ENCODE results near the gene BAX.
"Not testable (repeated sequence)": the region's sequence is repeated elsewhere in the genome, so short reads cannot be mapped to it uniquely, and the experiment has no call there.

Gene BAX

DNA sequence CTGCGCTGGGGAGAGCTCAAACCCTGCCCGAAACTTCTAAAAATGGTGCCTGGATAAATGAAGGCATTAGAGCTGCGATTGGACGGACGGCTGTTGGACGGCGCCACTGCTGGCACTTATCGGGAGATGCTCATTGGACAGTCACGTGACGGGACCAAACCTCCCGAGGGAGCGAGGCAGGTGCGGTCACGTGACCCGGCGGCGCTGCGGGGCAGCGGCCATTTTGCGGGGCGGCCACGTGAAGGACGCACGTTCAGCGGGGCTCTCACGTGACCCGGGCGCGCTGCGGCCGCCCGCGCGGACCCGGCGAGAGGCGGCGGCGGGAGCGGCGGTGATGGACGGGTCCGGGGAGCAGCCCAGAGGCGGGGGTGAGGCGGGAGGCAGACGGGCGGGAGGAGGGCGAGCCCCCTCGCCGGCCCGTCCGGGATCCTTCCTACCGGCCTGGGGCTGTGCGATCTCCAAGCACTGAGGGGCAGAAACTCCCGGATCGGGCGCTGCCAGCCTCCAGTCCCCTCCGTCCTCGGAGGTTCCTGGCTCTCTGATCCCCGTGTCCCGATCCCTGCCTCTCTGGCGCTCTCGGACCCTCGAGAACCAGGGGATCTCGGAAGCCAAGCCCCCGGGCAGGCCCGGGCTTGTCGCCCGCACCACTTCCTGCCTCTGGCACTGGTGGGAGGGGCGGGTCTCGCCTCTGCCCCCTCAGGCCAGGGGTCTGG is at the start of gene BAX:
TSS of gene BAX (plus strand) at position 281 of the 713 bp plus-strand sequence. CDS start at position 335, 54 bp downstream.
- DNase-seq (ENCODE audit: low spot score) = peak; percentile 97

DNA sequence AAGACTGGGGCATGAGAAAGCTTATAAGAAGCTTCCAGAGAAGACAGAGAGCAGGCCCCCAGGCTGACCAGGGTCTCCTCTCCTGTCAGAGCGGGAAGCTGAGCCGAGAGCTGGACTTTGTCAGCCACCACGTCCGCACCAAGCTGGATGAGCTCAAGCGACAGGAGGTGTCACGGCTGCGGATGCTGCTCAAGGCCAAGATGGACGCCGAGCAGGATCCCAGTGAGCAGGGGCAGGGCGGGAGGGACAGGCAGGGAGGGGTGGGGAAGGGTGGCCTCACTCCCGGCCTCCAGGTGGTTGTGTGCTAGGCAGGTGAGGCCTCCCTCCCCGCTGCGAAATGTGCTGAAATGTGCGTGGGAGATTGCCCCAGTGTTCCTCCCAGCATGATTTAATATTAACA is 49.0 kb upstream of the BAX start:
- DNase-seq (ENCODE audit: low spot score) = no peak

DNA sequence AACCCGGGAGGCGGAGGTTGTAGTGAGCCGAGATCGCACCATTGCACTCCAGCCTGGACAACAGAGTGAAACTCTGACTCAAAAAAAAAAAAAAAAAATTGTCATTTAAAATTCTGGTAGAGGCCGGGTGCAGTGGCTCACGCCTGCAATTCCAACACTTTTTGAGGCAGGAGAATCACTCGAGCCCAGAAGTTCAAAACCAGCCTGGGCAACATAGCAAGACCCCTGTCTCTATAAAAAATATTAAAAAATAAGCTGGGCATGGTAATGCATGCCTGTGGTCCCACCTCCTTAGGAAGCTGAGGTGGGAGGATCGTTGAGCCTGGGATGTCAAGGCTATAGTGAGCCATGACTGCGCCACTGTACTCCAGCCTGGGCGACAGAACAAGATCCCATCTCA is 48.4 kb upstream of the BAX start:
- no peak for DNase-seq (ENCODE audit: low spot score)

DNA sequence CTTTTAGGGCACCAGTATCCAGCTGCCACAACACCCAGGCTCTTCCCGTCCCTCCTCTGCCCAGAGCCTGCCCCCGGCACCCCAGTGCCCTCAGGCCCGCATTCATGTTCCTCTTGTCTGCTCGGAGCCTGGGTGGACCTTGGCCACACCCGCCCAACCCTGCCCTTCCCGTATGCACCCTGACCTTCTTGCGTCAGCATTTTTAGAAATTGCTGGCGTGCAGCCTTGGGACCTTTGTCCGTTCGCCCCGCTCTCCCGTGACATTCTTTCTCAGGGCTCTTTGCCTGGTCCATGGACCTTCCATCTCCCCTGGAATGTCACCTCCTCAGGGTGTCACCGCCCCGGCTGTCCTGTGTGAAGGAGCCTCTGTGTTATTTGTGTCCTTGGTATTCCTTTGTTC is 47.0 kb upstream of the BAX start:
- DNase-seq (ENCODE audit: low spot score) = no peak

DNA sequence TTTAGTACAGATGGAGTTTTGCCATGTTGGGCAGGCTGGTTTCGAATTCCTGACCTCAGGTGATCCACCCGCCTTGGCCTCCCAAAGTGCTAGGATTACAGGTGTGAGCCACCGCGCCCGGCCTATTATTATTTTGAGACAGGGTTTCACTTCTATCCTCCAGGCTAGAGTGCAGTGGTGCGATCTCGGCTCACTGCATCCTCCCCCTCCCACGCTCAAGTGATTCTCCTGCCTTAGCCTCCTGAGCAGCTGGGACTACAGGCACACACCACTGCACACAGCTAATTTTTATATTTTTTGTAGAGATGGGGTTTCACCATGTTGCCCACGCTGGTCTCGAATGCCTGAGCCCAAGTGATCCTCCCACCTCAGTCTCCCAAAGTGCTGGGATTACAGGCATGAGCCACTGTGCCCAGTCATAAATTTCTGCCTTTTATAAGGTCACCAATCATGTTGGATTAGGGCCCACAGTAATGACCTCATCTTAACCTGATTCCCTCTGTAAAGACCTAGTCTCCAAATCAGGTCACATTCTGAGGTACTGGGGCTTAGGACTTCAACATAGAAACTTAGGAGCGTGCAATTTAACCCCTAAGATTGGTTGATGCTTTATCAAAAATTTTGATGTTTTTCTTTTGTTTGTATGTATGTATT is 45.1 kb upstream of the BAX start:
- not testable (repeated sequence) for DNase-seq (ENCODE audit: low spot score)

DNA sequence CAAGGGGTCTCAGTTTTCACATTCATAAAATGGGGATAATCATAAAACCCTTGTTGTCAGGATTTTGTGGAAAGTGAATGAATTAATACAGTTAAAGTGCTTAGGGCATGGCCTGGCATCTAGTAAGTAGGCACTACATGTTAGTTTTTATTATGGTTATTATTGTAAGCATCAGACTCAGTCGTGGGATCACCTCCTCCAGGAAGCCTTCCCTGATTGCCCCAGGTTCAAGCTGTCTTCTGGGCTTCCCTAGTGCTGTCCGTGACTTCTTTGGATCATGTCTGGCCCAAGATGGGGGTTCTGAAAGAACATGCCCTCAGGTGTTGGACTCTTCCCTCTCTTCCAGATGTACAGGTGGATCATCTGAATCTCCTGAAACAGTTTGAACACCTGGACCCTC is 43.9 kb upstream of the BAX start:
- no peak for DNase-seq (ENCODE audit: low spot score)

DNA sequence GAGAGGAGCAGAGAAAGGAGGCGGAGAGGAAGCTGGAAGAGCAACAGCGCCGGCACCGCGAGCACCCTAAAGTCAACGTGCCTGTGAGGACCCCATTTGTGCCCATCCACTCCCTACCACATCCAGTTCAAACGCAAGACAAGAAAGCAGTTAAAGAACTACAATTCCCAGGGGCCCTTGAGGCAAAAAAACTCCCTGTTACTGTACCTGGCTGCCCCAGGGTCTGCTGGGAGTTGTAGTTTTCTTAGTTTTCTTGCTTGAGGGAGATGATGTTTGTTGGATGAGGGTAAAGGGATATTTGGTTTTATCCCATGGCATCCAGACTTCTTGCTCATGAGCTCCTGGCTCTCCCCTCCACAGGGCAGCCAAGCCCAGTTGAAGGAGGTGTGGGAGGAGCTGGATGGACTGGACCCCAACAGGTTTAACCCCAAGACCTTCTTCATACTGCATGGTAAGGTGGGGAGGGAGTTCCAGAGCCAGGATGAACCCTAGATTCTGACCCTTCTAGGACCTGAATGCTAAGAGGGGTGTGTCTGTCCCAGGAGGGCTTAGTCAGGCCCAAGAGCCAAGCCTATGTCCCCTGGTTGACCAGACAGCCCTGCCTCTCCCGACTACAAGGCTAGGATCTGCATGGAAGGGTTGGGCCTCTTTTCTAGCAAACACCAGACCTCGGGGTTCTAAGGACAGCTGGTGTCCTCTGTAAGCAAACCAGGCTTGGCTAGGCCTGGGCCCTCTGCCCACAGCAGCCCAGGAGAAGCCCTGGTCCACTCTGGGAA is 41.4 kb upstream of the BAX start:
- DNase-seq (ENCODE audit: low spot score) = no peak

DNA sequence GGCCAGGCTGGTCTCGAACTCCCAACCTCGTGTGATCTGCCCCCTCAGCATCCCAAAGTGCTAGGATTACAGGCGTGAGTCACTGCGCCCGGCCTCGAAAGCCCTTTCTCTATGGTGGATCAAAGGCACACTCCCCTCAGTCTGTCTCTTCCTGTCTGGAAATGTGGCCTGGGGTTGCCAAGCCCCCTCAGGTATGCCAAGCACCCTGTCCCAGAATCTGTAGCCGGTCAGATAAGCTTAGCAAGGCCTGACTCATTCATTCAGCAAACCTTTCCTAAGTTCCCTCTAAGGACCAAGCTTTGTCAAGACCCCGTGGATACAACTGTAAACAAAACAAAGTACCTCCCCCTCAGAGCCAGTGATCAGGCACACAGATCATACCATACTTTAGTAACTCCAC is 40.5 kb upstream of the BAX start:
- no peak for DNase-seq (ENCODE audit: low spot score)

DNA sequence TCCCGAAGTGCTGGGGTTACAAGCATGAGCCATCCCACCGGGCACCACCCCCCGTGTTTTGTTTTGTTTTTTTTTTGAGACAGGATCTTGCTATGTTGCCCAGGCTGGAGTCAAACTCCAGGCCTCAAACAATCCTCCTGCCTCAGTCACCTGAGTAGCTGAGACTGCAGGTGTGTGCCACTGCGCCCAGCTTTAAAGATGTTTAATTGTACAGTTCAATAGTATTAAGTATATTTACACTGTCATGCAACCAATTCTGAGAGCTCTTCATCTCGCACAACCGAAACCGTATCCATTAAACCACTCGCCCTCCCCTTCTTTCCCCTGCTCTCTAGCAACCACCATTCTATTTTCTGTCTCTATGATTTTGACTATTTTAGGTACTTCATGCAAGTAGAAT is 38.9 kb upstream of the BAX start:
- DNase-seq (ENCODE audit: low spot score) = no peak

DNA sequence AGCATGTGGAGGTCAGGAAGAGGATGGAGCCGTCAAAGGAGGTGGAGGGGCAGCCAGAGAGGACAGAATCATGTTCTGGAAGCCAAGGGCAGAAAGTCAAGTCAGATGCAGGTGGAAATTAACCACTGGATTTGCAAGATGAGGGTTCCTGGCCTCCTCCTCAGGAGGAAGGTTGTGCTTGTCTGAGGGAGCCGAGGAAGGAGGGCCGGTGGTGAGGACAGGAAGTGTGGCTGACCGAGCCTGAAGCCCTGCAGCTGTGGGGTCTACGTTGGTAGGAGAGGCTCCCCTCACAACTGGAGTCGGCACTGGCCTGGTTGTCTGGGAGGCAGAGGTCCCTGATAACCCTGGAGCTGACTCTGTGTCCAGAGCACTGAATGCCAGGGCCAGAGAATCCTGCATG is 36.6 kb upstream of the BAX start:
- no peak for DNase-seq (ENCODE audit: low spot score)

DNA sequence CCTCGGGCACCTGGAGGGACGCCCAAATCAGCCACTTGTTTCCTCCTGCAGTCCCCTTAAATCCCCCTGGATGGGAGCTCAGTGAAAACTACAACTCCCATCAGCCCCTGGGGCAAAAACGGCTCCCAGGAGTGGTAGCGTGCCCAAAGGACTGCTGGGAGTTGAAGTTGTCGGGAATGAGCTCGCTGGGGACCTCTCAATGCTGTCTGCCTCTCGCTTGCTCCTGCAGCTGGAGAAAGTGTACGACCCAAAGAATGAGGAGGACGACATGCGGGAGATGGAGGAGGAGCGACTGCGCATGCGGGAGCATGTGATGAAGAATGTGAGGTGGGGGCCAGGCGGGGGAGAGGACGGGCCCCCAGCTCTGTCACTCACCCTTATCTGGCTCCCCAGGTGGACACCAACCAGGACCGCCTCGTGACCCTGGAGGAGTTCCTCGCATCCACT is 35.9 kb upstream of the BAX start:
- no peak for DNase-seq (ENCODE audit: low spot score)

DNA sequence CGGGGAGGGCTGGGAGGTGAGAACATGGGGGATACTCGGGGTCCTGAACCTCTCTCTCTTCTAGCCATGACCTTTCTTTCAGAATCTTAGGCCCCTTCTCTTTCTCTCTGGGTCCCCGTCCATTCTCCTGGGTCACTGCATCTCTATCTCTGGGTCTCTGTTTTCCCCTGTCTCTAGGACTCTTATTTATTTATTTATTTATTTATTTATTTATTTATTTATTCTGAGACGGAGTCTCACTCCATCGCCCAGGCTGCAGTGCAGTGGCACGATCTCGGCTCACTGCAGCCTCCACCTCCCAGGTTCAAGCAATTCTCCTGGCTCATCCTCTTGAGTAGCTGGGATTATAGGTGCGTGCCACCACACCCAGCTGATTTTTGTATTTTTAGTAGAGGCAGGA is 35.4 kb upstream of the BAX start:
- not testable (repeated sequence) for DNase-seq (ENCODE audit: low spot score)

DNA sequence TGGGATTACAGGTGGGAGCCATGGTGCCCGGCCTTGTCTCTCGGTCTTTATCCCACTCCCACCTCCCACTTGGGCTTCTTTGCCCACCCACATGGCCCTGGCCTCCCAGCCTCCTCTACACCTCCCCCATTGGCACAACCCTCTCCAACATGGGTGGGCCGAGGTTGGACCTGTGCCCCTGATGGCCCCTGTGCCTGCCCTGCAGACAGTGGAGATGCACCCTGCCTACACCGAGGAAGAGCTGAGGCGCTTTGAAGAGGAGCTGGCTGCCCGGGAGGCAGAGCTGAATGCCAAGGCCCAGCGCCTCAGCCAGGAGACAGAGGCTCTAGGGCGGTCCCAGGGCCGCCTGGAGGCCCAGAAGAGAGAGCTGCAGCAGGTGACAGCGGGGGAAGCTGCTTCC is 33.7 kb upstream of the BAX start:
- no peak for DNase-seq (ENCODE audit: low spot score)

DNA sequence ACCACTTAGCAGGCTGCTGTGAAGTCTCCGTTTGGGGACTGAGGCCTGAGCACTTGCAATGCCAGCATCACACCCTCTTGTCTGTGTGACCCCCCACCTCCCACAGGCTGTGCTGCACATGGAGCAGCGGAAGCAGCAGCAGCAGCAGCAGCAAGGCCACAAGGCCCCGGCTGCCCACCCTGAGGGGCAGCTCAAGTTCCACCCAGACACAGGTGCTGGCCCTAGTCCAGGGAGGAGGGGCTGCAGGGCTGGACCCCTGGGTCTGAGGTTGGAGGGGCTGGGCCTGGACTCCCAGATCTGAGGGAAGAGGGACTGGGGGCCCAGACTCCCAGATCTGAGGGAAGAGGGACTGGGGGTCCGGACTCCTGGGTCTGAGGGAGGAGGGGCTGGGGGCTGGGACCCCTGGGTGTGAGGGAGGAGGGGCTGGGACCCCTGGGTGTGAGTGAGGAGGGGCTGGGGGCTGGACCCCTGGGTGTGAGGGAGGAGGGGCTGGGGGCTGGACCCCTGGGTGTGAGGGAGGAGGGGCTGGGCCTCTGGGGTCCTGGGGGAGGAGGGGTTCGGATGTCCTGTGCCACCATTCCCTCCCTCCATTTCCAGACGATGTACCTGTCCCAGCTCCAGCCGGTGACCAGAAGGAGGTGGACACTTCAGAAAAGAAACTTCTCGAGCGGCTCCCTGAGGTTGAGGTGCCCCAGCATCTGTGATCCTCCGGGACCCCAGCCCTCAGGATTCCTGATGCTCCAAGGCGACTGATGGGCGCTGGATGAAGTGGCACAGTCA is 32.8 kb upstream of the BAX start:
- no peak for DNase-seq (ENCODE audit: low spot score)

DNA sequence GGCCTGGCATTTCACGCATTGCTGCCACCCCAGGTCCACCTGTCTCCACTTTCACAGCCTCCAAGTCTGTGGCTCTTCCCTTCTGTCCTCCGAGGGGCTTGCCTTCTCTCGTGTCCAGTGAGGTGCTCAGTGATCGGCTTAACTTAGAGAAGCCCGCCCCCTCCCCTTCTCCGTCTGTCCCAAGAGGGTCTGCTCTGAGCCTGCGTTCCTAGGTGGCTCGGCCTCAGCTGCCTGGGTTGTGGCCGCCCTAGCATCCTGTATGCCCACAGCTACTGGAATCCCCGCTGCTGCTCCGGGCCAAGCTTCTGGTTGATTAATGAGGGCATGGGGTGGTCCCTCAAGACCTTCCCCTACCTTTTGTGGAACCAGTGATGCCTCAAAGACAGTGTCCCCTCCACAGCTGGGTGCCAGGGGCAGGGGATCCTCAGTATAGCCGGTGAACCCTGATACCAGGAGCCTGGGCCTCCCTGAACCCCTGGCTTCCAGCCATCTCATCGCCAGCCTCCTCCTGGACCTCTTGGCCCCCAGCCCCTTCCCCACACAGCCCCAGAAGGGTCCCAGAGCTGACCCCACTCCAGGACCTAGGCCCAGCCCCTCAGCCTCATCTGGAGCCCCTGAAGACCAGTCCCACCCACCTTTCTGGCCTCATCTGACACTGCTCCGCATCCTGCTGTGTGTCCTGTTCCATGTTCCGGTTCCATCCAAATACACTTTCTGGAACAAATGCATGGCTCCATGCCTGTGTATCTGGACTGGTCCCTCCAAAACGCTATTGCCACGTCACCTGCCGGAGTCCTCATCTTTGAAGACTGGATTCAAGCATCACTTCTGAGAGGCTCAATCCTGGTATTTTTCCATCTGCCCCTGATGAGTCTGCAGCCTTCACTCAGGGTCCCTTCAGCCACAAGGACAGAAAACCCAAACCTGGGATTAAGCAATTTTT is 31.9 kb upstream of the BAX start:
- no peak for DNase-seq (ENCODE audit: low spot score)

DNA sequence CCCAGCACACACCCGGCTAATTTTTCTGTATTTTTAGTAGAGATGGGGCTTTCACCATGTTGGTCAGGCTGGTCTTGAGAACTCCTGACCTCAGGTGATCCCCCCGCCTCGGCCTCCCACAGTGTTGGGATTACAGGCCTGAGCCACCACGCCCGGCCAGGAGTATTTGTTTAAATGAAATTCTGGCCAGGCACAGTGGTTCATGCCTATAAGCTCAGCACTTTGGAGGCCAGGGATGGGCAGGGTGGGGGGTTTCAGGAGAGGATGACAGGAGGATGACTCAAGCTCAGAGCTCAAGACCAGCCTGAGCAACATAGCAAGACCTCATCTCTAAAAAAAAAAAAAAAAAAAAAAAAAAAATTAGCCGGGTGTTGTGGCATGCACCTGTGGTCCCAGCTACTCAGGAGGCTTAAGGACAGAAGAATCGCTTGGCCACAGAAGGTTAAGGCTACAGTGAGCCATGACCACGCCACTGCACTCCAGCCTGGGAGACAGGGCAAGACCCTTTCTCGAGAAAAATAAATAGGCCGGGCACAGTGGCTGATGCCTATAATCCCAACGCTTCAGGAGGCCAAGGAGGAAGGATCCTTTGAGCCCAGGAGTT is 29.3 kb upstream of the BAX start:
- DNase-seq (ENCODE audit: low spot score) = peak; percentile 58

DNA sequence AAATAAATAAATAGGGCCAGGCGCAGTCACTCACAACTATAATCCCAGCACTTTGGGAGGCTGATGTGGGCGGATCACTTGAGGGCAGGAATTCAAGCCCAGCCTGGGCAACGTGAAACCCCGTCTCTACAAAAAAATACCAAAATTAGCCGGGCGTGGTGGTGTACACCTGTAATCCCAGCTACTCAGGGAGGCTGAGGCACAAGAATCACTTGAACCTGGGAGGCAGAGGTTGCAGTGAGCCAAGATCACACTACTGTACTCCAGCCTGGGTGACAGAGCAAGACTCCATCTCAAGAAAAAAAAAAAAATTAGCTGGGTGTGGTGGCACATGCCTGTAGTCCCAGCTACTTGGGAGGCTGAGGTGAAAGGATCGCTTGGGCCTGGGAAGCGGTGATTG is 28.8 kb upstream of the BAX start:
- DNase-seq (ENCODE audit: low spot score) = not testable (repeated sequence)

DNA sequence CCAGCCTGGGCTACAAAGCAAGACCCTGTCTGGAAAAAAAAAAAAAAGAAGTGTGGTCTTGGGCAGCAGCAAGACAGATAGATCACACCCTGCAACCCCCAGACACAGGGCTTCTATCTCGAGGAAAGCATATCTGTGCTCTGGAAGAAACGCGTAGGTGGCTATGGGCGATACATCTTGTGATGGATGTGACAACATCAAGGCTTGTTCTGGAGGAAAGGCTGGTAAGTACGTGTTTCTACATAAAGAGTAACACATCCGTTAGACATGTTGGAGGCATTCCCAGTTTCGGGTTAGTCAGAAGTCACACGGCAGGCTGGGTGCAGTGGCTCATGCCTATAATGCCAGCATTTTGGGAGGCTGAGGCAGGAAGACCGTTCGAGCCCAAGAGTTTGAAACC is 27.8 kb upstream of the BAX start:
- peak; percentile 83 for DNase-seq (ENCODE audit: low spot score)

DNA sequence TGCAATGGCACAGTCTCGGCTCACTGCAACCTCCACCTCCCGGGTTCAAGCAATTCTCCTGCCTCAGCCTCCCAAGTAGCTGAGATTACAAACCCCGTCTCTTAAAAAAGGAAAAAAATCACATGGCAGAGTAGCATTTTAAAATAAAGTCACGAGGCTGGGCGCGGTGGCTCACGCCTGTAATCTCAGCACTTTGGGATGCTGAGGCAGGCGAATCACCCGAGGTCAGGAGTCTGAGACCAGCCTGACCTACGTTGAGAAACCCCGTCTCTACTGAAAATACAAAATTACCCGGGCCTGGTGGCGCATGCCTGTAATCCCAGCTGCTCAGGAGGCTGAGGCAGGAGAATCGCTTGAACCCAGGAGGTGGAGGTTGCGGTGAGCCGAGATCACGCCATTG is 27.0 kb upstream of the BAX start:
- not testable (repeated sequence) for DNase-seq (ENCODE audit: low spot score)

DNA sequence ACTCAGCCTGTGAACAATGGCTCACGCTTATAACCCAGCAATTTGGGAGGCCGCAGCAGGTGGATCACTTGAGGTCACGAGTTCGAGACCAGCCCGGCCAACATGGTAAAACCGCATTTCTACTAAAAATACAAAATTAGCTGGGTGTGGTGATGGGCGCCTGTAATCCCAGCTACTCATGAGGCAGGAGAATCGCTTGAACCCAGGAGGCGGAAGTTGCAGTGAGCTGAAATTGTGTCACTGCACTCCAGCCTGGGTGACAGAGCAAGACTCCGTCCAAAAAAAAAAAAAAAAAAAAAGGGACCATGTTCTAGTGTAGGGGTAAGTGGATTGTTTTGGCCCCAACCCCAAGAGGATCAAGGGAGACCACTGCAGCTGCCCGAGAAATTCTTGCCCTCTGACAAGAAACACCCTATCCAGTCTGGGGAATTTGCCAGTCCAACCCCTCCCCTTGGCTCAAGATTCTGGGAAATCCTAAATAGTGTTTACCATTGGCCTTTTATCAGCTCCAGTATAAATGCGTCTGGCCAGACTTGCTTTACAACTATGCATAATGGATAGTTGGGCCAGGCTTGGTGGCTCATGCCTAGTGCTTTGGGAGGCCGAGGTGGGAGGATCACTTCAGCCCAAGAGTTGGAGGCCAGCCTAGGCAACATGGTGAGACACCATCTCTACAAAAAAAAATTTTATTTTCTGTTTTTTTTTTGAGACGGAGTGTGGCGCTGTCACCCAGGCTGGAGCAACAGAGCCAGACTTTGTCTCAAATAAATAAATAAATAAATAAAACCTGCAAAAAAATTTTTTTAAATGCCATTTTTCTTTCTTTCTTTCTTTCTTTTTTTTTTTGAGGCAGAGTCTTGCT is 26.3 kb upstream of the BAX start:
- DNase-seq (ENCODE audit: low spot score) = no peak
